Activated T-helper 2 cell treated with anti-CD3 and anti-CD28 coated beads, Interferon-gamma antibody, Interleukin-2, Interleukin-4, amounts not matched to agents 10 μg/mL and 5 μg/mL and 100 μg/mL, durations not matched to agents 14 hours and 24 hours and 36 hours (primary cell): Measurements from ENCODE around the gene TBX15. TPM values are rescaled to one million over a fixed set of nuclear protein-coding genes. Genes with fewer than 3 reads are reported as not detected.

Experiments used
- DNase-seq: peaks from one replicate; pipeline ENCODE4 v3.0.0; 2021; ENCODE audit warnings: low spot score
- H3K27ac Mint-ChIP-seq: one replicate; pipeline ENCODE4 v1.8.0; 2021; ENCODE audit warnings: mixed read lengths
- H3K27me3 Mint-ChIP-seq: one replicate; pipeline ENCODE4 v1.8.0; 2021; ENCODE audit warnings: low read depth, mixed read lengths
- H3K36me3 Mint-ChIP-seq: one replicate; pipeline ENCODE4 v1.8.0; 2021; ENCODE audit warnings: low read depth, mixed read lengths
- H3K4me1 Mint-ChIP-seq: one replicate; pipeline ENCODE4 v1.8.0; 2021; ENCODE audit warnings: low read depth, mixed read lengths
- H3K4me3 Mint-ChIP-seq: one replicate; pipeline ENCODE4 v1.8.0; 2021; ENCODE audit warnings: low read depth, mild to moderate bottlenecking, moderate library complexity, mixed read lengths
- H3K9me3 Mint-ChIP-seq: one replicate; pipeline ENCODE4 v1.8.0; 2021; ENCODE audit warnings: mixed read lengths
- intact Hi-C: fragments of 100-400 bp; cut with micrococcal nuclease; formaldehyde crosslinking; loops from one replicate; pipeline ENCODE4 v1.15.1; 2023
- total RNA-seq: library from RNA; stranded (reverse); gene quantifications from 2 replicates; pipeline ENCODE4 v1.2.3, GENCODE V29; 2022

Gene TBX15
- total RNA-seq, 1 donor from 2014 or later = not detected

DNA sequence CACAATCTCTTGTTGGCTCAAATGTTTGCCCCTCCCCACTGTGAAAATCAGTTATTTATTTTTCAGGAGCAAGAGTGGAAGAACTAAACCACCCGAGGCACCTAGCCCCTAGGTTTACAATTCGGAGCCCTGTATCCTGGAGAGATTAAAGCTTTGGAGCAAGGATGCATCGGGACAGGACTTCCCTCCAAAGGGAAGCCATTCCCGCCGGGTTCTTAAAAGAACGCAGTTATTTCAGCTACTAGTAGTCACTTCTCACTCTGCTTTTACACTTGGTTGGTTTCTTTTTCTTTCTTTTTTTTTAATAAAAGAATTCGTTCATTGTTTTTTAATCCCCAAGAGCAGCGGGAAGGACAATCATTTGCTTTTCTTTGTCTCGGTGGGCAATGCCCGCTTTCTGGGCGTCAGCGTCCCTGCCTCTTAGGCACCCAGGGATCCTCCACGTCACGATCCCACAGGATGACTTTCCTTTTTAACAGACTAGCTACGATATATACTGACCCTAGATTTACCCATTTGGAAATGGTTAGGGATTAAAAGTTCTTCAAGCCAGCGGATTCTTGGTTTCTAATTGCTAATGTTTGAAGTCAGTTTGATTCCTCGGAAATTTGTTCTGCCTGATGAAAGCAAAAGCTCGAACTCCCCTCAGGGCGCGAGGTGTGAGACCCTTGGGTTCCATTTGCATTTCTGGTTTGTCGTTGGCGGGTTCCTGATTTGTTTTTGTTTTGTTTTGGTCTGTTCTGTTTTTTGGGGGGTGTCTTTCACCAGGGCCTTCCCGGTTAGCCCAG, 9.0 kb downstream of the TBX15 start:
- no peak overlapping the region for H3K4me3 Mint-ChIP-seq
- DNase-seq = no peak
- peaks cover 60% of the 10 kb centered on the region for H3K27me3 Mint-ChIP-seq
- H3K9me3 Mint-ChIP-seq = no peaks in the 10 kb centered on the region
- intact Hi-C loops = no loop called here
- no peak overlapping the region for H3K27ac Mint-ChIP-seq
- H3K36me3 Mint-ChIP-seq = peaks cover 11% of the 10 kb centered on the region
- H3K4me1 Mint-ChIP-seq = no peaks in the 10 kb centered on the region

DNA sequence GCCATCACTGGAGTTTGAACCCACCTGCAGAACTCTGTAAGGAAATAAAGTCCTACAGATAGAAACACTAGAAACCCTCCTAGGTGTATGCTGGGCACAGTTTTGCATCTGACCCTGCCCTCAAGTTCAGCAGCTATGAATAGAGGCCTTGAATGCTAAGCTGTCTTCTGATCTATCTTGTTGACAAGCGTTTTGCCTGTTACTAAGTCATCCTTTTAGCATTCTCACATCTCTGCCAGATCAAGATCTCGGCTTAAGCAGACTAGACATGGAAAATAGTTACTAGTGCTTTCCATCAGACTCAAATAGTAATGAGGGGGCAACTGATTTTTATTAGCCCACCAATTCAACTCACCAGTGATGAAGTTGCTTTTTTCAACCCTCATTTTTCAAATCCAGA, 10.5 kb downstream of the TBX15 start:
- intact Hi-C loops = no loop called here
- DNase-seq = no peak
- Mint-ChIP-seq H3K4me1 (no peaks in the 10 kb centered on the region), H3K27me3 (peaks cover 45% of the 10 kb centered on the region), H3K27ac (no peak overlapping the region), H3K4me3 (no peak overlapping the region), H3K9me3 (no peaks in the 10 kb centered on the region), H3K36me3 (peaks cover 8% of the 10 kb centered on the region)

DNA sequence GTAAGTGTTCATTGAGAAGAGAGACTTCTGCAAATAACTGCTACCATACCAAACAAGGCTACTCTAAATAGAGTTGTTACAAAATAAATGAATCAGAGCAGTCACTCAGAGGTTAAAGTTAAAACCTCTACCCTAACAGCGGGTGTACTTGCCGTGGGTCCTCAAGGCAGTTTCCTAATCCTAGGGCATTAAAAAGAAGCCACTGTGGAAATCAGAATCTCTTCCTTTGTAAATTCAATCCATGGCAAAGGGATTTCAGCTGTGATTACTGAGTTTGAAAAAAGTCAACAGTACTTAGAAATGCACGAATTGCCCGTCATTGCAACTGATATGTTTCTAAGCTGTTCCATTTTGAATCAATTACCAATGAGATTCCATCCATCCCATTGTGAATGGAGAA, 13.5 kb downstream of the TBX15 start:
- no peak for DNase-seq
- Mint-ChIP-seq H3K27ac (no peak overlapping the region), H3K36me3 (peaks cover 4% of the 10 kb centered on the region), H3K27me3 (peaks cover 22% of the 10 kb centered on the region), H3K4me1 (no peaks in the 10 kb centered on the region), H3K9me3 (no peaks in the 10 kb centered on the region), H3K4me3 (no peak overlapping the region)
- intact Hi-C loops = no loop called here

DNA sequence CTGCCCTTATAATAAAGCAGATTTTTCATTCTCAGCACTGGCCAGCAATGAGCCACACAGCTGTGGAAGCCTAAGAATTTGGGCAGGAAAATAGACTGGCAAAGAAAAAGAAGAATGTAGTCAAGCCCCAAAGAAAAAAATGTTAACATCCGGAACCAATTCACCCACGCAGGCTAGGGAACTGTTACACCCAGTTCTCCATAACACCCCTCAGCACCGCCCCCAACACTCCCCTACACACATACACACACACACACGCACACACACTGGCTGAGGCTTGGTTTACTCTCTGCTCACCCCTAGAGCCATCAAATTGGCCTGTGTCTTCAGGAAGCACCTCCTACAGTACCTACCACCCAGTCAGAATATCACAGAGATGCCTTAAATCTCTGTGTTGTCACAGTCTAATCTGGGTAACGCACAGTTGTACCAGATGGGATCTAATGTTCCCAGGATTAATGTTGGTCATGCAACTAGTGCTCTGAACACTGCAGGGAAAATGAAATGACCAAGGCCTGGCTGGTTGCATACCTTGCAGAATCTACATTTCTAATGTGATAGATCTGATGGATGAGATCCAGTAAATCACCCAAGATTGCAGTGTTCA, 14.5 kb downstream of the TBX15 start:
- Mint-ChIP-seq H3K9me3 (no peaks in the 10 kb centered on the region), H3K27ac (no peak overlapping the region), H3K4me3 (no peak overlapping the region), H3K4me1 (no peaks in the 10 kb centered on the region), H3K36me3 (no peaks in the 10 kb centered on the region), H3K27me3 (peaks cover 14% of the 10 kb centered on the region)
- no peak for DNase-seq
- intact Hi-C loops = no loop called here

DNA sequence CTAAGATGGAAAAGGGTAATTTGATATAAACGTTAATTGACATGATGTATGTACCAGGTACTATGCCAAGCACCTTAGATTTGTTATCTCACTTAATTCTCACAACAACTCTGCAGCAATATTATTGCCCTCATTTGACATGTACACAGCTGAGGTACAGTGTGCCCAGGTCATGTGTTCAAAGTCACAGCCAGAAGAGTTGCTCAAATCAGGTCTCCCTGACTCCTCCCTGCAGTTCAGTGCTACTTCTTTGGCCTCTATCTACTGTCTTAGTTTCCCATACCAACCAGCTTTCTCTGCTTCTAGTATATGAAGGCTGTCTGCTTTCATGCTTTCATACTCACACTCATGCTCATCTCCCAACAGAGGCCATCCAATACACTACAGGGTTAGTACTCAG, 15.1 kb downstream of the TBX15 start:
- DNase-seq = no peak
- H3K4me1 Mint-ChIP-seq = no peaks in the 10 kb centered on the region
- no peaks in the 10 kb centered on the region for H3K36me3 Mint-ChIP-seq
- intact Hi-C loops = no loop called here
- no peaks in the 10 kb centered on the region for H3K9me3 Mint-ChIP-seq
- peaks cover 8% of the 10 kb centered on the region for H3K27me3 Mint-ChIP-seq
- H3K27ac Mint-ChIP-seq = no peak overlapping the region
- no peak overlapping the region for H3K4me3 Mint-ChIP-seq

DNA sequence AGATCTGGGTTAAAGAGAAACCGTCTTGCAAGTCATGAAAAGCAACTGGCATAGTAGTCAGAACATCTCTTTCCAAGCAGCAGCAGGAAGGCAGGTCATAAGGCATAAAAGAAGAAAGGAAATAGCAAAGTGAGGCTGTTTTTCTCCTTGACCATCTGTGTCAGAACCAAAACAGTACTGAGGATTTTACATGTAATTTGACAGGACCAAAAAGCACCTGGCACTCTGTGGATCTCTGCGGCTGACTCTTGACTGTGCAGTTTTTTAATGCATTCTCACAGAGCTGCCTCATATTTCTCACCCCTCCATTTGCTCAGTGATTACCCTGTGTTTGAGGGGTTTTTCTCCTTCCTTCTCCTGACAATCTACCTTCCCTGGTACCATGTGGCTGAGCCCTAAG, 17.7 kb downstream of the TBX15 start:
- intact Hi-C loops = no loop called here
- H3K36me3 Mint-ChIP-seq = no peaks in the 10 kb centered on the region
- no peaks in the 10 kb centered on the region for H3K4me1 Mint-ChIP-seq
- no peak for DNase-seq
- no peaks in the 10 kb centered on the region for H3K9me3 Mint-ChIP-seq
- no peak overlapping the region for H3K4me3 Mint-ChIP-seq
- H3K27me3 Mint-ChIP-seq = no peaks in the 10 kb centered on the region
- H3K27ac Mint-ChIP-seq = no peak overlapping the region

DNA sequence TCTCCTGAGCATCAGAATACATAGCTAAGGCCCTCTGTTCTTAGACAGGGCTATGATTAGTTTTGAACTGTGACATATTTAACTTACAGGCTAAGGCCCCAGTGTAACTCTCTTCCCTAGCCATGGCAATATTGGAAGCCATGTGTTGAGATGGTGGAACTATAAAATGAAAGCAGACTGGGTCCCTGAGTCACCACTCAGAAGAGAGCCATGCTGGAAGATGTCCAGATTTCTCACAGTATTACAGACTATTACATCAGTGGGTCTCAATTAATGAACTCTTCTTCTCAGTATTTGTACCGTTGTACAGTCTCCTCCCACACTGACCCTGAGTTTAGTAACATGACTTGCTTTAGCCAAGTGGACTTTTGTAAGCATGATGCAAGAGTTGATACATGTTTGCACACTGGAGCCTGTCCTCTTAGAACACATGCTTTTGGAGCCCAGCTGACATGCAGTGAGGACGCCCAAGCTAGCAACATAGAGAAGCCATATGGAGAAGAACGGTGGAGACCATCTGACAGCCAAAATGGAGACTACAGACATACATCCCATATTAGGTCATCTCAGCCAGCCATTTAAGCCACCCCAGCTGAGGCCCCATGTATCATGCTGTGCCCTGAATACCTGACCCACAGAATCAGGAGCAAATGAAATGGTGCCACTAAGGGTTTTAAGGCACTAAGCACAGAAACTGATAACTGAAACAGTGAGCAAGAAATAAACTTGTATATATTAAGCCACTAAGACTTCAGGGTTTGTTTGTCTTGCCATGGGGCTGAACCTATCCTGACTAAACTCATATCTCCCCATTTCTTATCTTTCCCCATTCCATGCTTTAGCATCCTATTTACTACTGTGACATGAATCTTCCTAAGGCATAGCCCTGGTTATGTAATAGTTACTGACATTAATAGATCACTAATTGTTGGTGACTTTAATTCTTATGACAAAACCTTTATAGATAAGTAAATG, 24.4 kb downstream of the TBX15 start:
- H3K9me3 Mint-ChIP-seq = no peaks in the 10 kb centered on the region
- H3K36me3 Mint-ChIP-seq = no peaks in the 10 kb centered on the region
- intact Hi-C loops = no loop called here
- no peak for DNase-seq
- H3K27me3 Mint-ChIP-seq = no peaks in the 10 kb centered on the region
- H3K27ac Mint-ChIP-seq = no peak overlapping the region
- no peaks in the 10 kb centered on the region for H3K4me1 Mint-ChIP-seq
- no peak overlapping the region for H3K4me3 Mint-ChIP-seq

DNA sequence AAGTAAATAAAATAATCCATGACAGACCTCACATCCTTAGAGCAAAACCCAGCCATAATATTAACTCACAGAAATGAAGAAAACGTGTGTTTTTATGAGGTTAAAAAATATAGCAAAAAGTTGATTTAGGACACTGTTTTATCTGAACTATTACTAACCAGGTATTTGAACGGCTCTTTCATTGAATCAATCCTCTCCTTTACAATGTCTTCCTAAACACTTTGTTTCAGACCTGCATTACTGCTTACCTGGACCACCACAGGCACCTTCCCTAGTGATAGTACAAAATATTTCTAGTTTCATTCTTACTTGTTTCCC, 25.0 kb downstream of the TBX15 start:
- Mint-ChIP-seq H3K36me3 (no peaks in the 10 kb centered on the region), H3K4me1 (no peaks in the 10 kb centered on the region), H3K4me3 (no peak overlapping the region), H3K27ac (no peak overlapping the region), H3K9me3 (no peaks in the 10 kb centered on the region), H3K27me3 (no peaks in the 10 kb centered on the region)
- intact Hi-C loops = no loop called here
- DNase-seq = no peak

DNA sequence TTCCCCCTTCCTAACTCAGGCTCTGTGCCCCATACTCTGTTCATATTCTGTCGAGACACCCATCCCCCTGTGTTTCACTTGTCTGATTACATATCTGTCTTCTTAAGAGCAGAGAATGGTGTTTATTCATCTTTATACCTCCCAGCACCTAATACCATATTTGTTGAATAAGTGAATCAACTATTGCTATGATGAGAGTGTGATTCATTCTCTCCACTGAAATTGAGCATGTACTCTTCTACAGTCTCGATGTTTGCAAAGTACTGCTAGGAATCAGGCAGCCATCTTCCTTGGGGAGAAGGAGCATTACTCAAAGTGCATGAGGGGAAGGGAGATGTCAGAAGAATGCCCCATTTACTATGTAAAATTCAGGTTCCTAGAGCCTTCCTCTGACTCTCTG, 27.0 kb downstream of the TBX15 start:
- Mint-ChIP-seq H3K27me3 (no peaks in the 10 kb centered on the region), H3K9me3 (no peaks in the 10 kb centered on the region), H3K36me3 (no peaks in the 10 kb centered on the region), H3K27ac (no peak overlapping the region), H3K4me1 (no peaks in the 10 kb centered on the region), H3K4me3 (no peak overlapping the region)
- intact Hi-C loops = no loop called here
- DNase-seq = no peak

DNA sequence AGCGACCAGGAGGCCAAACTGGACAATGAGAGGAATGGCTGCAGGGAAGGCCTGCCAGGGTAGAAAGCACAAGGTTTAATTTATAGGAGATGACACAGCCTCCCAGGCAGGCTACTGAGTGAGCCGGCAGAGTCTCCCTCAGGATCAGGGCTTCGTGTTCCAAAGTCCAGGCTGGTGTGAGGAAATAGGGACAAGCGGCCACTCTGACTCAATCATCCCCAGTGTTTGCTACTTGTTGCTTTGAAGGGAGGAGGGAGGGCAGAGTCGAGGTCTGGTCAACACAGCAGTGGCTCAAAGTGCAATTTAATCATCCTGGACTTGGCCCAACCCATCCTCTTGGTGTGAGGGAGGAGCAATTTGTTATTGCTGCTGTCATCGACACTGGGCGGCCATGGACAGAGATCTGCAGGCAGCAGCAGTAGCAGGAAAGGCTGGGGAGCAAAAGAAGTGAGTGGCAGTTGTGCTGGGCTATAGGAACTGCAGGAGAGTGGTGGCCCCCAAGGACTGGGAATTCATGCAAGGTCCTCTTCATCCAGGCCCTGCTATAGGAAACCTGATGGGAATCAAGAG, 27.5 kb downstream of the TBX15 start:
- no peaks in the 10 kb centered on the region for H3K27me3 Mint-ChIP-seq
- no peak overlapping the region for H3K4me3 Mint-ChIP-seq
- no peaks in the 10 kb centered on the region for H3K9me3 Mint-ChIP-seq
- no peak for DNase-seq
- no peak overlapping the region for H3K27ac Mint-ChIP-seq
- H3K36me3 Mint-ChIP-seq = no peaks in the 10 kb centered on the region
- H3K4me1 Mint-ChIP-seq = no peaks in the 10 kb centered on the region
- intact Hi-C loops = no loop called here

DNA sequence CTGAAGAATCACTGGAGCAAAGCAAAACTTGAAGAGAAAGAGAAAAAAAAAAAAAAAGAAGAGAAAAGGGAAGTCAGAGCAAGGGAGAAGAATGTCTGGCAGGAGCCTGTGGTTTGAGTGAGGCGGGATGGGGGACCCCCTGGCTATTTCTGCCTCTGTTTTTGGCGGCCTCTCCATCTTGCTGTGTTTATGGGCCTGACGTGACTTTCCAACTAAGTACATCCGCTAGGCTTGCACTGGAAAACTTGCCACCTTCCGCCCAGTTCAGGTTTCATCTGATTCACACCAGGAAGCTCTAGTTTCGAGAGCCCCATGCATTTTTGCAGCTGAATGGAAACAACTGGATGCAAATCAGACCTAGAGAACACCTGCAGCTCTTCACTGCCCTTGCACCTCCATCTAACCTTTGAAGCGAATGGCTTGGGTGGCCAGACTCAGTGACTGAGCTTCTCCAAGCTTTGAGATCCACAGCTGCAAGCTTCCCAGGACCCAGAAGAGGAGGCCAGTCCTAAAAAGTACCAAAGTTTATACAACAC, 28.0 kb downstream of the TBX15 start:
- H3K4me1 Mint-ChIP-seq = no peaks in the 10 kb centered on the region
- no peaks in the 10 kb centered on the region for H3K9me3 Mint-ChIP-seq
- no peak for DNase-seq
- H3K27me3 Mint-ChIP-seq = no peaks in the 10 kb centered on the region
- intact Hi-C loops = no loop called here
- no peak overlapping the region for H3K4me3 Mint-ChIP-seq
- H3K36me3 Mint-ChIP-seq = no peaks in the 10 kb centered on the region
- no peak overlapping the region for H3K27ac Mint-ChIP-seq

DNA sequence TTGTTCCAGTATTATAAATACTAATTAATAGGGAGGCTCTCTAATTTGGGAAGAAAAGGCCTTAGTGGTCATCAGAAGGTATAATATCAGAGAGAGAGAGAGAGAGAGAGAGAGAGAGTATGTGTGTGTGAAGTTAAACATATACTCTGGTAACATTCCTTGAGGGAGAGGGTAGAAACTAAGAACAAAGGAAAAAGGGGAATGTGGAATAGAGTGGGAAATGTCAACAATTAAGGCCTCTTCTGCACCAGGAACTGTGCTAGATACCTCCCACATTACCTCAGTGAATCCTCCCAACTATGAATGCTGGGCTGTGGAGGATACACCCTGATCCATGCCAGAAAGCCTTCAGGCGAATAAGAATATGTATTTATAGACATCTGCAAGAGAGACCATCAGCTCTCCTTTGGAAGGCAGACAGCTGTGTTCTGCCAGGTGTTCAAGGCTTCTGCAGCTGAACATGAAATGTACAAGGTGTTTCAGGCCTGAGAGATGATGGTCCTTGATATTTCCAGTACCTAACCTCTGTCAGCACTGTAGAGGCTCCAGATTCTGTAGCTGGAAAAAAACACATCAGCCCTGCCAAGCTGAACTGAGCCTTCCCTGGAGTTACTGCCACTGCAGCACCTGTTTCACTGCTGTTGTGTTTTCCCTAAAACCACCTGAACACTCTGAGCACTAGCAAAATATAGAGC, 29.1 kb downstream of the TBX15 start:
- H3K36me3 Mint-ChIP-seq = no peaks in the 10 kb centered on the region
- H3K4me1 Mint-ChIP-seq = no peaks in the 10 kb centered on the region
- H3K27ac Mint-ChIP-seq = no peak overlapping the region
- no peaks in the 10 kb centered on the region for H3K27me3 Mint-ChIP-seq
- intact Hi-C loops = no loop called here
- no peak overlapping the region for H3K4me3 Mint-ChIP-seq
- no peaks in the 10 kb centered on the region for H3K9me3 Mint-ChIP-seq
- DNase-seq = no peak
